ENCODE data around the gene PRR9. TPM values are rescaled to one million over a fixed set of nuclear protein-coding genes. Genes with fewer than 3 reads are reported as not detected.
A peak's percentile ranks its signal among the peaks of the same experiment; 100 is the strongest.
"Not testable (repeated sequence)": the region's sequence is repeated elsewhere in the genome, so short reads cannot be mapped to it uniquely, and the experiment has no call there.

The PRR9 gene
- total RNA-seq, 1 experiment from 2014 or later = not detected

GRCh38 chr1:153229076-153229829 lies 11.9 kb downstream of the PRR9 start:
- H3K27ac ChIP-seq (ENCODE audit: low read length); H3K4me3 ChIP-seq (ENCODE audit: low read depth in 2 of 2, low read length in 2 of 2); in situ Hi-C loops (cut with HindIII; ENCODE audit: low pct_unique_long_range_greater_than_20kb, low sequenced_read_pairs); POLR2A ChIA-PET; DNase-seq (ENCODE audit: low read depth, low spot score); H3K36me3 ChIP-seq (ENCODE audit: control insufficient read depth, insufficient read depth, low read length); H3K4me1 ChIP-seq (ENCODE audit: control insufficient read depth, insufficient read depth, low read length); H3K27me3 ChIP-seq (ENCODE audit: control insufficient read depth, insufficient read depth, low read length); BruUV-seq (replicated peaks); H3K9me3 ChIP-seq (ENCODE audit: control insufficient read depth, insufficient read depth, low read depth, low read length): not testable (repeated sequence)
- CTCF ChIA-PET = interaction anchor here (0.6 kb wide), 1 partner anchor 1063 kb away, joined by 3 read pairs; no protein-coding TSS in a partner anchor
- ATAC-seq = peak; percentile 81
- TF ChIP-seq CTCF (IDR thresholded peaks at IDR 0.05) = peak; percentile 75
- intact Hi-C loops (cut with micrococcal nuclease; ENCODE audit: unreplicated experiment) = loop anchor here (10.0 kb wide), 1 partner anchor 574 kb away; no protein-coding TSS in a partner anchor

- intact Hi-C loops (cut with micrococcal nuclease; ENCODE audit: unreplicated experiment) = no loop called here
These were observed 14.0 kb downstream of the PRR9 start for GRCh38 chr1:153231363-153231762.

More at GRCh38 chr1:153231363-153231762, 14.0 kb downstream of the PRR9 start:
- H3K4me1 ChIP-seq (ENCODE audit: control insufficient read depth, insufficient read depth, low read length) = no peaks in the 10 kb centered on the region
- H3K36me3 ChIP-seq (ENCODE audit: control insufficient read depth, insufficient read depth, low read length) = no peaks in the 10 kb centered on the region; the same call in 1 of the 2 replicates
- TF ChIP-seq CTCF (IDR thresholded peaks at IDR 0.05) (no peak), SIN3A (IDR thresholded peaks at IDR 0.05; ENCODE audit: borderline replicate concordance, insufficient read depth, low read depth, low read length) (no peak), TCF7L2 (IDR thresholded peaks at IDR 0.05; ENCODE audit: low read depth, low read length) (no peak), REST (IDR thresholded peaks at IDR 0.05; ENCODE audit: insufficient read depth in 1 of 2, low read depth in 2 of 2, low read length in 1 of 2) (no peak), POLR2AphosphoS5 (IDR thresholded peaks at IDR 0.05; ENCODE audit: low read depth, low read length) (no peak)
- peaks cover 3% of the 10 kb centered on the region; the same call in 1 of the 2 replicates for H3K27me3 ChIP-seq (ENCODE audit: control insufficient read depth, insufficient read depth, low read length)
- no peak overlapping the region for H3K27ac ChIP-seq (ENCODE audit: low read length)
- POLR2A ChIA-PET = no interaction called here
- in situ Hi-C loops (cut with HindIII; ENCODE audit: low pct_unique_long_range_greater_than_20kb, low sequenced_read_pairs) = no loop called here
- DNase-seq (ENCODE audit: low read depth, low spot score) (no peak), ATAC-seq (peak; percentile 60)
- CTCF ChIA-PET = no interaction called here
- H3K9me3 ChIP-seq (ENCODE audit: control insufficient read depth, insufficient read depth, low read depth, low read length) = no peaks in the 10 kb centered on the region
- no TSS peak for BruUV-seq (replicated peaks)
- no peak overlapping the region for H3K4me3 ChIP-seq (ENCODE audit: low read depth in 2 of 2, low read length in 2 of 2)
